K562 (cell line): ENCODE data around the gene RBM26. TPM values are rescaled to one million over a fixed set of nuclear protein-coding genes. Genes with fewer than 3 reads are reported as not detected.
A peak's percentile ranks its signal among the peaks of the same experiment; 100 is the strongest.

Experiments
- ATF1 ChIP-seq, 2 experiments: fragments of 450-650 bp in 1 of 2; IDR thresholded peaks; 2 replicates each; pipeline ENCODE4 v1.6.1; 2016; ENCODE audit warnings: missing compliant biosample characterization in 1 of 2, missing genetic modification characterization in 1 of 2
- CBX3 ChIP-seq, 2 experiments: IDR thresholded peaks; 1 replicate in 1 of 2; 2 replicates in 1 of 2; pipeline ENCODE4 v1.6.1; 2012; ENCODE audit warnings: inconsistent platforms in 2 of 2, low read length in 2 of 2, borderline replicate concordance in 1 of 2, control low read depth in 1 of 2
- CREB3L1 ChIP-seq: fragments of 450-650 bp; IDR thresholded peaks from 2 replicates; pipeline ENCODE4 v1.6.1; 2014; ENCODE audit warnings: low read depth, mild to moderate bottlenecking, moderate library complexity, borderline replicate concordance
- DIDO1 ChIP-seq: fragments of 450-650 bp; IDR thresholded peaks from 2 replicates; pipeline ENCODE4 v1.6.1; 2016; ENCODE audit warnings: low read depth, missing biosample characterization, missing genetic modification characterization
- FOXA3 ChIP-seq, 2 experiments: fragments of 450-650 bp in 1 of 2; sonication (generic) in 1 of 2; formaldehyde crosslinking; IDR thresholded peaks in 1 of 2; conservative IDR thresholded peaks in 1 of 2; 2 replicates each; pipeline versions ENCODE4 v1.4.0 to v1.8.0; 2020 to 2022; ENCODE audit warnings: mild to moderate bottlenecking in 2 of 2, missing genetic modification reagents in 1 of 2
- MLX ChIP-seq, 2 experiments: fragments of 450-650 bp in 1 of 2; sonication (generic) in 1 of 2; formaldehyde crosslinking; conservative IDR thresholded peaks; 2 replicates each; pipeline versions ENCODE4 v1.4.0 to v1.8.1; 2020 to 2022; ENCODE audit warnings: mild to moderate bottlenecking in 1 of 2, missing genetic modification reagents in 1 of 2
- NR0B1 ChIP-seq: fragments of 450-650 bp; IDR thresholded peaks from one replicate; pipeline ENCODE4 v1.6.1; 2018; ENCODE audit warnings: mild to moderate bottlenecking, moderate library complexity; ENCODE audit not compliant: partially characterized antibody
- NR2F6 ChIP-seq: fragments of 450-650 bp; formaldehyde crosslinking; IDR thresholded peaks from 2 replicates; pipeline ENCODE4 v1.4.0; 2020; ENCODE audit warnings: mild to moderate bottlenecking
- PCBP1 ChIP-seq: fragments of 200-400 bp; formaldehyde crosslinking; IDR thresholded peaks from 2 replicates; pipeline ENCODE4 v1.6.1; 2018; ENCODE audit warnings: mild to moderate bottlenecking, low read depth, low read length; ENCODE audit not compliant: poor library complexity, severe bottlenecking
- PRDM10 ChIP-seq: fragments of 450-650 bp; IDR thresholded peaks from 2 replicates; pipeline ENCODE4 v1.6.1; 2018; ENCODE audit not compliant: partially characterized antibody
- TCF3 ChIP-seq: sonication (generic); formaldehyde crosslinking; IDR thresholded peaks from 2 replicates; pipeline ENCODE4 v1.4.0; 2020; ENCODE audit warnings: mild to moderate bottlenecking, missing genetic modification reagents
- VEZF1 ChIP-seq: fragments of 200-800 bp; sonication (Bioruptor generic); IDR thresholded peaks from 2 replicates; pipeline ENCODE4 v1.6.1; 2017; ENCODE audit warnings: missing genetic modification characterization, missing compliant biosample characterization
- ZNF143 ChIP-seq: sonication (generic); formaldehyde crosslinking; IDR thresholded peaks from 2 replicates; pipeline ENCODE4 v1.9.0; 2022; ENCODE audit warnings: mild to moderate bottlenecking, missing genetic modification reagents
- ZNF277 ChIP-seq: fragments of 250-450 bp; sonication (Bioruptor Pico); IDR thresholded peaks from 2 replicates; pipeline ENCODE4 v1.8.0; 2022; ENCODE audit warnings: inconsistent platforms, mild to moderate bottlenecking, moderate library complexity, borderline replicate concordance
- ZNF764 ChIP-seq: fragments of 250-450 bp; sonication (Bioruptor Pico); IDR thresholded peaks from 2 replicates; pipeline ENCODE4 v1.4.0; 2020; ENCODE audit warnings: low read depth, mild to moderate bottlenecking, moderate library complexity
- polyA plus RNA-seq, 8 experiments: library from polyadenylated mRNA; depleted of rRNA in 4 of 8; stranded (reverse) in 5 of 8; unstranded in 3 of 8; fragments of >200 nt; fragmentation: Nextera tagmentation in 2 of 8; fragmentation: Illumina TruSeq in 1 of 8; extraction: Ambion mirVana in 2 of 8; extraction: Trizol in 1 of 8; gene quantifications; 2 replicates each; pipeline versions ENCODE4 v1.2.1 to v1.2.3, GENCODE V29; 2011 to 2014; ENCODE audit warnings: inconsistent platforms in 1 of 8, missing spikeins in 1 of 8
- total RNA-seq, 7 experiments: library from RNA; depleted of rRNA in 6 of 7; stranded (reverse); fragments of >200 nt in 6 of 7; fragmentation: Illumina TruSeq in 2 of 7; extraction: Trizol in 2 of 7; gene quantifications; 2 replicates each; pipeline versions ENCODE4 v1.2.1 to v1.2.3, GENCODE V29; 2011 to 2021; ENCODE audit warnings: low replicate concordance in 1 of 7

Gene RBM26
- total and polyA plus RNA-seq, 9 of the 15 experiments (the other 6 are each of a cell fraction or from before 2014, with no cell fraction given), result 10.0 to 42.4 (median 26.4) TPM

- TF ChIP-seq CBX3 (IDR thresholded peaks at IDR 0.05; ENCODE audit: borderline replicate concordance in 1 of 2, low read length in 2 of 2) (no peak), PRDM10 (peak; percentile 42), ZNF764 (CRISPR knock-in tag) (no peak), DIDO1 (tag) (peak; percentile 66; the same call in 1 of the 2 replicates), ZNF277 (CRISPR knock-in tag) (no peak), ATF1 (CRISPR knock-in tag; IDR thresholded peaks at IDR 0.05) (no peak), ATF1 (tag; IDR thresholded peaks at IDR 0.05) (peak; percentile 62), VEZF1 (peak; percentile 82), NR2F6 (CRISPR knock-in tag) (no peak), ZNF143 (CRISPR knock-in tag) (peak; percentile 57; the same call in 1 of the 2 replicates), PCBP1 (no peak), CREB3L1 (peak; percentile 60; the same call in 1 of the 2 replicates), TCF3 (0 out of 2 replicates have a peak, but pooled peaks have one; percentile 4), FOXA3 (CRISPR knock-in tag; conservative IDR thresholded peaks at IDR 0.05 in 1 of 2, IDR thresholded peaks at IDR 0.05 in 1 of 2) (no peak), MLX (CRISPR knock-in tag; conservative IDR thresholded peaks at IDR 0.05) (no peak), NR0B1 (no peak)
These were observed at the start of gene RBM26 (continued) for GRCh38 chr13:79405831-79406596.
